Fibroblast of pulmonary artery (primary cell): Measurements from ENCODE around the gene EFS.

ENCODE experiments used
- DNase-seq: peaks from one replicate; pipeline ENCODE4 v3.0.0-alpha.2; 2010; ENCODE audit warnings: low read depth
- H3K4me3 ChIP-seq: replicated peaks from 2 replicates; pipeline ENCODE4 v1.5.1; 2011; ENCODE audit warnings: low read depth, mild to moderate bottlenecking, control low read depth, low read length, moderate library complexity
- TF ChIP-seq, protein P1 (sequence below): IDR thresholded peaks from 2 replicates; pipeline ENCODE4 v1.5.1; 2011; ENCODE audit warnings: mild to moderate bottlenecking, control low read depth, low read length, inconsistent platforms; ENCODE audit errors: missing control alignments

The EFS gene

DNA sequence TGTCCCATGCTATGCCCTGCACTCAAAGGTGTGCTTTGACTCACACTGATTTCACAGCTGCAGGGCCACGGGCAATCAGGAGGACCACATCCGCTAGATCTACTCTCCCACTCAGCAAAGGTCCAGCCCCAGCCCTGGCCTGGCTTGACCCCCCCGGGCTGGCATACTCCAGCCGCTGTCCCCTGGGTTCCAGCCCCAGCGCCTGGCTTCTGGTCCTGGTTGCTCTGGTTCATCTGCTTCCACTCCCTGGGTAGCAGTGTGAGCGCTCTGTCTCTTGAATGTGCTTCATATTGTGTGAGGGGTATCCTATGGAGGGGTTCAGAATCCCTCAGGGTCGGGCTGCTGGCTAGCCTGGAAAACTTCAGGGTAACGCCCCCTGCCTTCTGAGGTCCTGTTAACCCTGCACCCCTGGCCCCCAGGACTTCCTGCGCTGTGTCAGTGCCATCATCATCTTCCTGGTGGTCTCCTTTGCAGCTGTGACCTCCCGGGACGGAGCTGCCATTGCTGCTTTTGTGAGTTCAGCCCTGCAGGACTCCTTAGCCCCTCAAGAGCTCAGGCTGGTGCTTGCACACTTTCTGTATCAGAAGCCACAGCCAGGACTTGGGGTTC is 13.7 kb upstream of the EFS start:
- DNase-seq, result no peak
- TF ChIP-seq, protein P1, sequence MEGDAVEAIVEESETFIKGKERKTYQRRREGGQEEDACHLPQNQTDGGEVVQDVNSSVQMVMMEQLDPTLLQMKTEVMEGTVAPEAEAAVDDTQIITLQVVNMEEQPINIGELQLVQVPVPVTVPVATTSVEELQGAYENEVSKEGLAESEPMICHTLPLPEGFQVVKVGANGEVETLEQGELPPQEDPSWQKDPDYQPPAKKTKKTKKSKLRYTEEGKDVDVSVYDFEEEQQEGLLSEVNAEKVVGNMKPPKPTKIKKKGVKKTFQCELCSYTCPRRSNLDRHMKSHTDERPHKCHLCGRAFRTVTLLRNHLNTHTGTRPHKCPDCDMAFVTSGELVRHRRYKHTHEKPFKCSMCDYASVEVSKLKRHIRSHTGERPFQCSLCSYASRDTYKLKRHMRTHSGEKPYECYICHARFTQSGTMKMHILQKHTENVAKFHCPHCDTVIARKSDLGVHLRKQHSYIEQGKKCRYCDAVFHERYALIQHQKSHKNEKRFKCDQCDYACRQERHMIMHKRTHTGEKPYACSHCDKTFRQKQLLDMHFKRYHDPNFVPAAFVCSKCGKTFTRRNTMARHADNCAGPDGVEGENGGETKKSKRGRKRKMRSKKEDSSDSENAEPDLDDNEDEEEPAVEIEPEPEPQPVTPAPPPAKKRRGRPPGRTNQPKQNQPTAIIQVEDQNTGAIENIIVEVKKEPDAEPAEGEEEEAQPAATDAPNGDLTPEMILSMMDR, result no peak
- no peak overlapping the region for H3K4me3 ChIP-seq

DNA sequence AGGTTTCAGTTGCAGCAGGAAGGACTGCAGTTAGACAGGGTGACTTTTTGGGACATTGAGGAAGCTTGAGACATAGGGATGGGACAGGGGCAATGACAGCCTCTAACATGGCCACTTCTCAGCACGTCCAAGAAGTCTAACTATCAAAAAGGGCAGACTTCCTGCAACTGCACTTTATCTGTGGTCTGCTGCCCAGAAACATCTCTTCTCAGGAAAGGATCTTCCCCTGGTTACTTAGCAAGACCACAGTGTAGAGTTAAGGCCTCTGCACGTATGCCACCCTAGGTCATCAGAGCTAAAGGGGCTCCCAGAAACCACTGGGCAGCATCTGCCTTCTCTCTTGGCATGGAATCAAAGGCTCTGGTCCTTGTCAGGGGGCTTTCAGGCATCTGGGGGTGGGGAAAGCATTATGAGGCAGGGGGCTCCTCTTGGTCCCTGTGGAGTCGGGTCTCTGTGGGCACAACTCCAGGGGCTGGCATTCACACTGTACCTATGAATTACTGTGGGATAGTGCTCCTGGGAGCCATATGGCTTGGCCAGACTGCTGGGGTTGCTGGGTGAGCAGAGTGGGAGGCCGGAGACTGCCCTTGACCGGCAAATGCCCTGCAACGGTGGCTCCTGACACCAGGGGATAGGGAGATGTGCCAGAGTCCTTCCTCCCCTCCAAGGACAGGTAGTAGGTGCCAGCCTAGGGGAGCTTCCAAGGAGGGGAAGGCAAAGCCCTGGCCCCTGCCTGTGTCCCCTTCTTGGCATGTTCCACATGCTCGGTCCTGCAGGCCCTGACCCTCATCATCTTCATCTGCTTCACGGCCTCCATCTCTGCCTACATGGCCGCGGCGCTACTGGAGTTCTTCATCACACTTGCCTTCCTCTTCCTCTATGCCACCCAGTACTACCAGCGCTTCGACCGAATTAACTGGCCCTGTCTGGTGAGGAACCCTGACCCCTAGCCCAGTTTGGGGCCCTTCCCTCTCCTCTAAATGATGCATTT is 12.9 kb upstream of the EFS start:
- DNase-seq, result no peak
- TF ChIP-seq, protein P1, result no peak
- H3K4me3 ChIP-seq, result no peak overlapping the region

DNA sequence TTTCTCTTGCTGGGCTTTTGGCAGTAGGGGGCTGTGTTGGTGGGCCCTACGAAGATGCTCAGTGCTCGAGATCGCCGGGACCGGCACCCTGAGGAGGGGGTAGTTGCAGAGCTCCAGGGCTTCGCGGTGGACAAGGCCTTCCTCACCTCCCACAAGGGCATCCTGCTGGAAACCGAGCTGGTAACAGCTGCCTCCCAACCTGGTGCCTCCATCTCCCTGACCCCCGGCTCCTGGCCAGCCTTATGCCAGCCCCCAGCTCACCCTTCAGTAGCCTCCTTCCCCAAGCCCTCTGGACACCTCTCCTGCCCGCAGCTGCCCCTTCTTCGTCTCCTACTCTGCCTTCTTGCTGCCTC is 12.2 kb upstream of the EFS start:
- TF ChIP-seq, protein P1, result no peak
- no peak overlapping the region for H3K4me3 ChIP-seq
- DNase-seq, result no peak

DNA sequence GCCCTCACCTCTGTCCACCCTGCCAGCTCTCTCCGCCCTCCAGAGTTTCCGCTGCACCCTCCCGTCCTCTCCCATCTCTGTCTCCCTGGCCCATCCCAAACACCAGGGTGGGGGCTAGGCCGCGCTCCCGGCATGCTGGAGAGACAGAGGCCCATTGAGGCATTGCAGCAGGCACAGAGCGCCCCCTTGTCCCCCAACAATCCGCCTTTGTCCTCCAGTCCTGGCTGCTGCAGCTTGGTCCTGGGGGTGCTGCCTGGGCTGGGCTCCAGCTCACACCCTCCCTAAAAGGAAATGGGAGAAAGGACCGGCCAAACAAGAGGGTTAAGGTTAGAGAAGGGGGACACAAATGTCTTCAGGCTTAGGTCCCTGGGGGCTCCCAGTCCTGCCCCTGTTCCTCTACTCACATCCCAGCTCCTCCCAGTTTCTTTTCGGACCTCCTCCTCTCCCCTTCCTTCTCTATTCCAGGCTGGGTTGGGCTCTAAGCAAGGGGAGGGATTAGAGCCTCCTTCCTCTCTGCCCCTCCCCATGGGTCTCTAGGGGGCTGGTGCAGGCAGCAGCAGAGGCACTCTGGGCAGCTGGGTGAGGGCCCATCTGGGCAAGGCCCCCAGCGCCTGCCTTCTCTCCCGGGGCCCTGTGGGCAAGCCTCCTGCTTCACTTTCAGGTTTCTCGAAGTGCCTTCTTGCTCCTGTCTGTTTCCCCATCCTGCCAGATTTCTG is 11.7 kb upstream of the EFS start, which contains the start of gene CMTM5:
Gene CMTM5, plus strand, starts transcription at position 565 of the 716 bp plus-strand sequence. CDS start 206 bp downstream, outside the sequence.
- no peak within 1 kb of the TSS for H3K4me3 ChIP-seq
- TF ChIP-seq, protein P1, result no peak
- DNase-seq, result no peak

DNA sequence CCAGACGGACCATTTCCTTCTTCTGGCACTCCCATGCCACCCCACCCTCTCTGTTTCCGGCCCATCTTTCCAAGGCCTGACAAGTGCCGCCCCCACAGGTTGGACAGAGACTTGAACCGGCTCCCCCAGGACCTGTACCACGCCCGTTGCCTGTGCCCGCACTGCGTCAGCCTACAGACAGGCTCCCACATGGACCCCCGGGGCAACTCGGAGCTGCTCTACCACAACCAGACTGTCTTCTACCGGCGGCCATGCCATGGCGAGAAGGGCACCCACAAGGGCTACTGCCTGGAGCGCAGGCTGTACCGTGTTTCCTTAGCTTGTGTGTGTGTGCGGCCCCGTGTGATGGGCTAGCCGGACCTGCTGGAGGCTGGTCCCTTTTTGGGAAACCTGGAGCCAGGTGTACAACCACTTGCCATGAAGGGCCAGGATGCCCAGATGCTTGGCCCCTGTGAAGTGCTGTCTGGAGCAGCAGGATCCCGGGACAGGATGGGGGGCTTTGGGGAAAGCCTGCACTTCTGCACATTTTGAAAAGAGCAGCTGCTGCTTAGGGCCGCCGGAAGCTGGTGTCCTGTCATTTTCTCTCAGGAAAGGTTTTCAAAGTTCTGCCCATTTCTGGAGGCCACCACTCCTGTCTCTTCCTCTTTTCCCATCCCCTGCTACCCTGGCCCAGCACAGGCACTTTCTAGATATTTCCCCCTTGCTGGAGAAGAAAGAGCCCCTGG is 10.7 kb upstream of the EFS start:
- DNase-seq, result no peak
- TF ChIP-seq, protein P1, result no peak
- H3K4me3 ChIP-seq, result no peak overlapping the region

DNA sequence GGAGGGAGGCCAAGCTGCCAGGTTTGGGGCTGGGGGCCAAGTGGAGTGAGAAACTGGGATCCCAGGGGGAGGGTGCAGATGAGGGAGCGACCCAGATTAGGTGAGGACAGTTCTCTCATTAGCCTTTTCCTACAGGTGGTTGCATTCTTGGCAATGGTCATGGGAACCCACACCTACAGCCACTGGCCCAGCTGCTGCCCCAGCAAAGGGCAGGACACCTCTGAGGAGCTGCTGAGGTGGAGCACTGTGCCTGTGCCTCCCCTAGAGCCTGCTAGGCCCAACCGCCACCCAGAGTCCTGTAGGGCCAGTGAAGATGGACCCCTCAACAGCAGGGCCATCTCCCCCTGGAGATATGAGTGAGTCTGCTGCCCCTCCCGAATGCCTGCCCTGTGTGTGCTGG is 8.1 kb upstream of the EFS start:
- H3K4me3 ChIP-seq, result no peak overlapping the region
- DNase-seq, result no peak
- TF ChIP-seq, protein P1, result no peak
